GM23338 (cell line): ENCODE results near the gene NLRP7.

Experiments
- CTCF ChIP-seq, 2 experiments: fragments of 200-600 bp in 1 of 2; sonication (generic) in 1 of 2; conservative IDR thresholded peaks; 2 replicates each; pipeline versions ENCODE4 v1.5.1 to v1.6.1; 2016 to 2017; ENCODE audit warnings: antibody characterized with exemption in 2 of 2, low read depth in 2 of 2, mild to moderate bottlenecking in 2 of 2, moderate library complexity in 1 of 2
- EZH2 ChIP-seq: fragments of 200-600 bp; sonication (generic); IDR thresholded peaks from one replicate; pipeline ENCODE4 v1.8.0; 2017; ENCODE audit warnings: antibody characterized with exemption, mild to moderate bottlenecking, low read depth; ENCODE audit not compliant: unreplicated experiment
- EZH2phosphoT487 ChIP-seq: fragments of 200-600 bp; sonication (generic); IDR thresholded peaks from one replicate; pipeline ENCODE4 v1.8.1; 2018; ENCODE audit warnings: antibody characterized with exemption; ENCODE audit not compliant: unreplicated experiment
- JUNB ChIP-seq: IDR thresholded peaks from one replicate; pipeline ENCODE4 v1.6.1; 2016; ENCODE audit warnings: antibody characterized with exemption; ENCODE audit not compliant: unreplicated experiment
- NANOG ChIP-seq: IDR thresholded peaks from 2 replicates; pipeline ENCODE4 v1.6.1; 2016; ENCODE audit warnings: antibody characterized with exemption, borderline replicate concordance
- POLR2AphosphoS5 ChIP-seq: IDR thresholded peaks from 2 replicates; pipeline ENCODE4 v1.6.1; 2016; ENCODE audit warnings: antibody characterized with exemption, low read depth
- REST ChIP-seq: IDR thresholded peaks from one replicate; pipeline ENCODE4 v1.6.1; 2018; ENCODE audit warnings: antibody characterized with exemption; ENCODE audit not compliant: unreplicated experiment
- STAT1 ChIP-seq: IDR thresholded peaks from one replicate; pipeline ENCODE4 v1.6.1; 2016; ENCODE audit warnings: antibody characterized with exemption; ENCODE audit not compliant: unreplicated experiment
- ZNF114 ChIP-seq: fragments of 250-450 bp; sonication (Bioruptor Pico); IDR thresholded peaks from 2 replicates; pipeline ENCODE4 v1.5.0; 2020; ENCODE audit warnings: mild to moderate bottlenecking, moderate library complexity
- TF ChIP-seq, protein P1 (sequence below): IDR thresholded peaks from 2 replicates; pipeline ENCODE4 v1.6.1; 2016; ENCODE audit warnings: antibody characterized with exemption

DNA sequence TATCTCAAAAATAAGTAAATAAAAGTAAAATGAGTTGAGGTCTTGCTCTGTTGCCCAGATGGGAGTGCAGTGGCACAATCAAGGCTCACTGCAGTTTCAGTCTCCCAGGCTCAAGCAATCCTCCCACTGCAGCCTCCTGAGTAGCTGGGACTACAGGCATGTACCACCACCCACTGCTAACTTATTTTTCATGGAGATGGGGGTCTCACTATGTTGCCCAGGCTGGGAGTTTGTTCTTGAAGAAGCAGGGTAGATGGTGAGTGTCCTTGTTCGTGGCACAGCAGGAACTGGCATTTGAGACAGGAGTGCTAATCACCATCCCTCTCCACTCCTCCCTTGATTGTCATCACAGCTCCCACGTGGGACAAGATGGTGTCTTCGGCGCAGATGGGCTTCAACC, 22.3 kb upstream of the NLRP7 start:
- TF ChIP-seq CTCF (conservative IDR thresholded peaks at IDR 0.05; ENCODE audit: low read depth in 2 of 2) (no peak), JUNB (no peak), EZH2phosphoT487 (no peak), EZH2 (no peak), ZNF114 (CRISPR knock-in tag) (no peak), NANOG (no peak), POLR2AphosphoS5 (no peak), STAT1 (no peak), REST (no peak)
- TF ChIP-seq, protein P1, sequence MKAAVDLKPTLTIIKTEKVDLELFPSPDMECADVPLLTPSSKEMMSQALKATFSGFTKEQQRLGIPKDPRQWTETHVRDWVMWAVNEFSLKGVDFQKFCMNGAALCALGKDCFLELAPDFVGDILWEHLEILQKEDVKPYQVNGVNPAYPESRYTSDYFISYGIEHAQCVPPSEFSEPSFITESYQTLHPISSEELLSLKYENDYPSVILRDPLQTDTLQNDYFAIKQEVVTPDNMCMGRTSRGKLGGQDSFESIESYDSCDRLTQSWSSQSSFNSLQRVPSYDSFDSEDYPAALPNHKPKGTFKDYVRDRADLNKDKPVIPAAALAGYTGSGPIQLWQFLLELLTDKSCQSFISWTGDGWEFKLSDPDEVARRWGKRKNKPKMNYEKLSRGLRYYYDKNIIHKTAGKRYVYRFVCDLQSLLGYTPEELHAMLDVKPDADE = no peak
